Body of pancreas (tissue), 4 donors: ENCODE measurements around the gene C10orf90.

Experiments
- POLR2A ChIP-seq, 3 donors: fragments of 450-650 bp; IDR thresholded peaks; one replicate each; pipeline ENCODE4 v1.6.1; 2016; ENCODE audit warnings: antibody characterized with exemption in 3 of 3, mild to moderate bottlenecking in 2 of 3
- TF ChIP-seq, protein P1 (sequence below), 7 experiments: fragments of 450-650 bp in 4 of 7; fragments of 200-600 bp in 3 of 7; sonication (generic) in 3 of 7; IDR thresholded peaks; one replicate each; pipeline ENCODE4 v1.5.1; 2016 to 2019; ENCODE audit warnings: antibody characterized with exemption in 7 of 7

GRCh38 chr10:126661841-126662515 lies 8.5 kb downstream of the C10orf90 start:
- TF ChIP-seq, protein P1, sequence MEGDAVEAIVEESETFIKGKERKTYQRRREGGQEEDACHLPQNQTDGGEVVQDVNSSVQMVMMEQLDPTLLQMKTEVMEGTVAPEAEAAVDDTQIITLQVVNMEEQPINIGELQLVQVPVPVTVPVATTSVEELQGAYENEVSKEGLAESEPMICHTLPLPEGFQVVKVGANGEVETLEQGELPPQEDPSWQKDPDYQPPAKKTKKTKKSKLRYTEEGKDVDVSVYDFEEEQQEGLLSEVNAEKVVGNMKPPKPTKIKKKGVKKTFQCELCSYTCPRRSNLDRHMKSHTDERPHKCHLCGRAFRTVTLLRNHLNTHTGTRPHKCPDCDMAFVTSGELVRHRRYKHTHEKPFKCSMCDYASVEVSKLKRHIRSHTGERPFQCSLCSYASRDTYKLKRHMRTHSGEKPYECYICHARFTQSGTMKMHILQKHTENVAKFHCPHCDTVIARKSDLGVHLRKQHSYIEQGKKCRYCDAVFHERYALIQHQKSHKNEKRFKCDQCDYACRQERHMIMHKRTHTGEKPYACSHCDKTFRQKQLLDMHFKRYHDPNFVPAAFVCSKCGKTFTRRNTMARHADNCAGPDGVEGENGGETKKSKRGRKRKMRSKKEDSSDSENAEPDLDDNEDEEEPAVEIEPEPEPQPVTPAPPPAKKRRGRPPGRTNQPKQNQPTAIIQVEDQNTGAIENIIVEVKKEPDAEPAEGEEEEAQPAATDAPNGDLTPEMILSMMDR (IDR thresholded peaks at IDR 0.05) = no peak
- TF ChIP-seq POLR2A (IDR thresholded peaks at IDR 0.05) = no peak
